ENCODE results near the gene RNF112.
"Not testable (repeated sequence)": the region's sequence is repeated elsewhere in the genome, so short reads cannot be mapped to it uniquely, and the experiment has no call there.

DNA sequence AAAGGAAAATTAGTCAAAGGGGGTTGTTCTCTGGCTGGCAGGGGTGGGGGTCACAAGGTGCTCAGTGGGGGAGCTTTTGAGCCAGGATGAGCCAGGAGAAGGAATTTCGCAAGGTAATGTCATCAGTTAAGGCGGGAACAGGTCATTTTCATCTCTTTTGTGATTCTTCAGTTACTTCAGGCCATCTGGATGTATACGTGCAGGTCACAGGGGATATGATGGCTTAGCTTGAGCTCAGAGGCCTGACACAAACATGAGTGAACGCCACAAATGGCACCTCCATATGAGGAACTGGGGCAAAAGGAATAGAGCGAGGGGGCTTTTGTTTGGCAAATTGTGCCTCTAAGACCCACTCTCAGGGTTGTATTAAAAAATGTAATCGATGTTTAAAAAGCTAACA is 47.4 kb downstream of the RNF112 start:
- TF ChIP-seq, protein P1, sequence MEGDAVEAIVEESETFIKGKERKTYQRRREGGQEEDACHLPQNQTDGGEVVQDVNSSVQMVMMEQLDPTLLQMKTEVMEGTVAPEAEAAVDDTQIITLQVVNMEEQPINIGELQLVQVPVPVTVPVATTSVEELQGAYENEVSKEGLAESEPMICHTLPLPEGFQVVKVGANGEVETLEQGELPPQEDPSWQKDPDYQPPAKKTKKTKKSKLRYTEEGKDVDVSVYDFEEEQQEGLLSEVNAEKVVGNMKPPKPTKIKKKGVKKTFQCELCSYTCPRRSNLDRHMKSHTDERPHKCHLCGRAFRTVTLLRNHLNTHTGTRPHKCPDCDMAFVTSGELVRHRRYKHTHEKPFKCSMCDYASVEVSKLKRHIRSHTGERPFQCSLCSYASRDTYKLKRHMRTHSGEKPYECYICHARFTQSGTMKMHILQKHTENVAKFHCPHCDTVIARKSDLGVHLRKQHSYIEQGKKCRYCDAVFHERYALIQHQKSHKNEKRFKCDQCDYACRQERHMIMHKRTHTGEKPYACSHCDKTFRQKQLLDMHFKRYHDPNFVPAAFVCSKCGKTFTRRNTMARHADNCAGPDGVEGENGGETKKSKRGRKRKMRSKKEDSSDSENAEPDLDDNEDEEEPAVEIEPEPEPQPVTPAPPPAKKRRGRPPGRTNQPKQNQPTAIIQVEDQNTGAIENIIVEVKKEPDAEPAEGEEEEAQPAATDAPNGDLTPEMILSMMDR (IDR thresholded peaks at IDR 0.05) = not testable (repeated sequence)
- not testable (repeated sequence) for TF ChIP-seq POLR2A (IDR thresholded peaks at IDR 0.05)
